ENCODE results near the gene NPPB.

- TF ChIP-seq, protein P1, sequence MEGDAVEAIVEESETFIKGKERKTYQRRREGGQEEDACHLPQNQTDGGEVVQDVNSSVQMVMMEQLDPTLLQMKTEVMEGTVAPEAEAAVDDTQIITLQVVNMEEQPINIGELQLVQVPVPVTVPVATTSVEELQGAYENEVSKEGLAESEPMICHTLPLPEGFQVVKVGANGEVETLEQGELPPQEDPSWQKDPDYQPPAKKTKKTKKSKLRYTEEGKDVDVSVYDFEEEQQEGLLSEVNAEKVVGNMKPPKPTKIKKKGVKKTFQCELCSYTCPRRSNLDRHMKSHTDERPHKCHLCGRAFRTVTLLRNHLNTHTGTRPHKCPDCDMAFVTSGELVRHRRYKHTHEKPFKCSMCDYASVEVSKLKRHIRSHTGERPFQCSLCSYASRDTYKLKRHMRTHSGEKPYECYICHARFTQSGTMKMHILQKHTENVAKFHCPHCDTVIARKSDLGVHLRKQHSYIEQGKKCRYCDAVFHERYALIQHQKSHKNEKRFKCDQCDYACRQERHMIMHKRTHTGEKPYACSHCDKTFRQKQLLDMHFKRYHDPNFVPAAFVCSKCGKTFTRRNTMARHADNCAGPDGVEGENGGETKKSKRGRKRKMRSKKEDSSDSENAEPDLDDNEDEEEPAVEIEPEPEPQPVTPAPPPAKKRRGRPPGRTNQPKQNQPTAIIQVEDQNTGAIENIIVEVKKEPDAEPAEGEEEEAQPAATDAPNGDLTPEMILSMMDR (IDR thresholded peaks at IDR 0.05), result no peak
- TF ChIP-seq EP300 (IDR thresholded peaks at IDR 0.05) (no peak), POLR2A (IDR thresholded peaks at IDR 0.05) (no peak)
These were observed 1.8 kb upstream of the NPPB start for GRCh38 chr1:11860587-11860986.

Data from stomach (tissue), 4 donors.